K562 treated with DMSO at 1 percent for 48 hours (cell line): ENCODE results near the gene LAMTOR4. TPM values are rescaled to one million over a fixed set of nuclear protein-coding genes. Genes with fewer than 3 reads are reported as not detected.

Experiments
- total RNA-seq: library from RNA; unstranded; fragments of 300-600 nt; gene quantifications from 2 replicates; pipeline ENCODE4 v1.2.3, GENCODE V29; 2022; ENCODE audit warnings: low replicate concordance; ENCODE audit errors: extremely low read depth

LAMTOR4 gene
- total RNA-seq, result 1,877 TPM in 1 of 2 replicates, not detected in the other

GRCh38 chr7:100148559-100149328 is at the start of gene LAMTOR4:
Gene LAMTOR4 (plus strand): TSS chr7:100148918. CDS start chr7:100148973, 55 bp downstream.

DNA sequence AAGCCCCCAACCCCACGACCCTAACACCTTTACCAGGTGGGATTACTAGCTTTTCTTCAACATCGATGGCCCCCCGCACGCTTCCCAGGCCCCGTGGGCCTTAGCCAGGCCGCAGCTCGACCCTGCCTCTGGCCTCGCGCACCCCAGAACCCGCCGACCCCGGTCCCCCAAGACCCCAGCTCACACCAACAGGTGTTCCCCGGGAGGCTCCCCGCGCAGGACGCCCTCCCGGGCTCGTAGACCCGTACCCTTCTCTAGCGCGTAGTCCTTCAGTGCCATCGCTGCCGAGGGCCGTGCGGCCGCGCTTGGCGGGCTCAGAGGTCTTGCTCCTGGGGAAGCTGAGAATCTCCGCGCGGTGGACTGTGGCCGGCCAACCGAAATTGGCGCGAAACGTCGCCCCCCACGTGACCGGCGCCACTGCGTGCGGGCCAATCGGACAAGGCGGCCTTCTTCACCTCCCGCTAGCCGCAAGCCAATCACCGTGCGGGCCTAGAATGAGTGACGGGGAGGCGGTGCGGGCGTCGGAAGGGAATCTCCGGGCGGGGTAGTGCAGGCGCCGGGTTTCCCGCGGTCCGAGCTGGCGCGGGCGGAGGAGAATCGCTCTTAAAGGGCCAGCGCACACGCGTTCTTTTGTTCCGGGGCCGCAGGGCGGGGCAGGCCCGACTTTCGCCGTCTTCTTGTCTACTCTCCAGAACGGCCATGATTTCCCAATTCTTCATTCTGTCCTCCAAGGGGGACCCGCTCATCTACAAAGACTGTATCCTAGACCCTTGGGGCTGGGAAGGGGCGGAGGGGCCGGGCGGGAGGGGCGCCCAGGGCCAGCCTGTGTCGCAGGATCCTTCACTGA is 47.5 kb upstream of the LAMTOR4 start, which contains the start of the genes AP4M1 and MCM7:
TSS of gene AP4M1 (plus strand) at position 628 of the 847 bp plus-strand sequence. CDS start at position 700, 72 bp downstream.
TSS of gene MCM7 (minus strand) at position 382 of the 847 bp plus-strand sequence. CDS start at position 279, 103 bp downstream.

DNA sequence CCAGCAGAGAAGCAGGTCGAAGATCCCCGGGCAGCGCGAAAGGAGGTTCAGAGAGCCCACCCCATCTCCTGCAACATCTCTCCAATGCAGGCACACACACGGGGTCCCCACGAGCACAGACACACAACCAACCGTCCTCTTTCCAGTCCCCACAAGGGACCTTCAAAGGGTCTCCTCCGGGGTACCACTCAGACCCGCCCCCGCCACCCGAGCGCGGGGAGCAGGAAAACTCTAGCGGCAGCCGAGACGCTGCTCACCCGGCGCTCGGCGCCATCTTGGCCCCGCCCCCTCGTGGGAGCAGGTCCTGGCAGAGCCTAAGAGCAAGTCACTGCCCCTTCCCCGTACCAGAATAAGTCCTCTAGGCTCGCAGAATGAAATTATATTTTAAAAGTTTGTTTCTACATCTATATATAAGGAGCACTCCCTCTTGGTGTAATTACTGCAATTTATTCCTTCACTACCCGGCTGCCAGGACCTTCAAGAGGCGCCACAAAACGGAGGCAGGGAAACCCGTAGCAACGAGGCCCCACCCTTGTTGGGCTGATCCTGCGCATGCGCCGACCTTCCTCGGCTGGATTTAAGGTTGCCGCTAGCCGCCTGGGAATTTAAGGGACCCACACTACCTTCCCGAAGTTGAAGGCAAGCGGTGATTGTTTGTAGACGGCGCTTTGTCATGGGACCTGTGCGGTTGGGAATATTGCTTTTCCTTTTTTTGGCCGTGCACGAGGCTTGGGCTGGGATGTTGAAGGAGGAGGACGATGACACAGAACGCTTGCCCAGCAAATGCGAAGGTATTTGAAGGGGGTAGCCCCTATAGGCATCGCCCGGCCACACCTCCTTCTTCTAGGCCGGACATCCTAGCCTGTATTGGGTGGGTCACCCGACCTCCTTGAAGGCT is 29.4 kb upstream of the LAMTOR4 start, which contains the start of the genes CNPY4 and TAF6:
TSS of gene CNPY4 (plus strand) at position 563 of the 898 bp plus-strand sequence. CDS start at position 674, 111 bp downstream.
TSS of gene TAF6 (minus strand) at position 287 of the 898 bp plus-strand sequence. CDS start 5,149 bp downstream, outside the sequence.

GRCh38 chr7:100126931-100127865 is 21.5 kb upstream of the LAMTOR4 start, which contains the start of gene MBLAC1:
Gene MBLAC1 (plus strand): TSS chr7:100126967. CDS start chr7:100127396, 429 bp downstream.

GRCh38 chr7:100158229-100159098 is 9.7 kb downstream of the LAMTOR4 start, which contains the start of gene TRAPPC14:
Gene TRAPPC14 (minus strand): TSS chr7:100158723. CDS start chr7:100158499, 224 bp downstream.

GRCh38 chr7:100177045-100178001 is 28.6 kb downstream of the LAMTOR4 start, which contains the start of the genes GPC2 and STAG3:
Gene GPC2 (minus strand): TSS chr7:100177381. CDS start chr7:100177199, 182 bp downstream.
Gene STAG3 (plus strand): TSS chr7:100177918. CDS start chr7:100180557, 2,639 bp downstream.

Other genes starting within 250 kb of the LAMTOR4 start
- not detected in 2 replicates for gene TRIM4, start 229.4 kb upstream of the LAMTOR4 start, total RNA-seq
- not detected in 2 replicates for gene GJC3, start 219.3 kb upstream of the LAMTOR4 start, total RNA-seq
- not detected in 2 replicates for gene AZGP1, start 172.9 kb upstream of the LAMTOR4 start, total RNA-seq
- not detected in 2 replicates for gene ZKSCAN1, start 133.3 kb upstream of the LAMTOR4 start, total RNA-seq
- not detected in 2 replicates for gene ZSCAN21, start 99.1 kb upstream of the LAMTOR4 start, total RNA-seq
- not detected in 2 replicates for gene ZNF3, start 67.2 kb upstream of the LAMTOR4 start, total RNA-seq
- 306 TPM in 1 of 2 replicates, not detected in the other for gene COPS6, start 59.9 kb upstream of the LAMTOR4 start, total RNA-seq
- gene MCM7, start 47.5 kb upstream of the LAMTOR4 start, total RNA-seq, result 392 and 458 TPM in 2 replicates
- not detected in 2 replicates for gene AP4M1, start 47.3 kb upstream of the LAMTOR4 start, total RNA-seq
- gene TAF6, start 29.6 kb upstream of the LAMTOR4 start, total RNA-seq, result not detected in 2 replicates
- gene CNPY4, start 29.3 kb upstream of the LAMTOR4 start, total RNA-seq, result not detected in 2 replicates
- gene MBLAC1, start 22.0 kb upstream of the LAMTOR4 start, total RNA-seq, result not detected in 2 replicates
- gene TRAPPC14, start 9.8 kb downstream of the LAMTOR4 start, total RNA-seq, result not detected in 2 replicates
- gene GAL3ST4, start 19.7 kb downstream of the LAMTOR4 start, total RNA-seq, result not detected in 2 replicates
- not detected in 2 replicates for gene GPC2, start 28.5 kb downstream of the LAMTOR4 start, total RNA-seq
- gene STAG3, start 29.0 kb downstream of the LAMTOR4 start, total RNA-seq, result not detected in 2 replicates
- not detected in 2 replicates for gene PVRIG, start 71.0 kb downstream of the LAMTOR4 start, total RNA-seq
- not detected in 2 replicates for gene SPDYE3, start 158.8 kb downstream of the LAMTOR4 start, total RNA-seq
- not detected in 2 replicates for gene PILRB, start 209.2 kb downstream of the LAMTOR4 start, total RNA-seq
- gene PILRA, start 224.6 kb downstream of the LAMTOR4 start, total RNA-seq, result not detected in 2 replicates